GM21528 (cell line): ENCODE data around the gene COL6A3.

Experiments
- ATAC-seq: cut with Tn5 transposase; IDR thresholded peaks from one replicate; pipeline ENCODE4 v1.9.1; 2021; ENCODE audit warnings: mild to moderate bottlenecking, moderate library complexity; ENCODE audit not compliant: unreplicated experiment, low FRiP score

Gene COL6A3

DNA sequence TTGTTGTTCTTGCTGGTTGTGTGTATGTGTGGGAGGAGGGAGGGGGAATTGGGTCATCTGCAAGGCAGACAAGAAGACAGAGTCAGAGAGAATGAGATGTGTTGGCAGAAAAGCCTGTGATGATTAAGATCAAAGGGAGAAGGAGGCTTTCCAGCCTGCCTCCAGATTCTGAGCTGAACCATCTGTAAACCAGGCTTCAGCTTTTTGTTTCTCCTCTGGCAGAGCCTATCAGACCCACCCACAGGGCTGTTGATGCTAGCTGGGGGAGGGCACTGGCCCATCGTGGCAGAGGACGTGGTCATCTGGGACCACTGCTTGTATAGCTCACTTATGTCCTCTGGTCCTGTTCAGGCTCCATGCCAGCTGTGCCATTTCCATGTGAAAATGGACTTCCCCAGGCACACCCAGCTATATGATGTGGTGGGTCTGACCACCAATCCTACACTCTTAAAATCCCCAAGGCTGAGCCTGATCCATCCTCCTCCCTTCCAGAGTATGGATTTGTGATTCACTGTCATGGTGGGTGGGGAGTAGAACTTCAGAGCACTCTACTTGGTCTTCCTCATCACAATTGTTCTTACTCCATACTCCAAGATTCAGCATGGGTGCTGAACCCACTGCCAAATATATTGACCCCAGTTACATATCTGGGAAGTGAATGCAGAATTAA is 27.8 kb upstream of the COL6A3 start:
- ATAC-seq: no peak

DNA sequence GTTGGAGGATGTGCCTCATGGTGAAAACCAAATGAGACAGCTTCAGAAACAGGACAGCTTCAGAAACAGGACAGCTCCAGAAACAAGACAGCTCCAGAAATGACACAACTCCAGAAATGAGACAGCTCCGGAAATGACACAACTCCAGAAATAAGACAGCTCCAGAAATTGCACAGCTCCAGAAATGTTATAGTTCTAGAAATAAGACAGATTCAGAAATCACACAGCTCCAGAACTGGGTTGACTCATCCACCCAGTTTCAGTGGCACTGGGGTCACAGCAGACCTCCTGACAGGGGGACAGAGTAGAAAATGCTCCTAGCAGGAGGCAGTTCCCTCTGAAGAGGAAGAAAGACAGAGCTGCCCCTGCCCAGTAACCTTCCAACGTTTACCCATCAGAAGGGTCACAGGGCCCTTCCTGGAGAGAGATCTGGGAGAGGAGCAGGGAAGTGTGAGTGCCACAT is 26.9 kb upstream of the COL6A3 start:
- no peak for ATAC-seq

DNA sequence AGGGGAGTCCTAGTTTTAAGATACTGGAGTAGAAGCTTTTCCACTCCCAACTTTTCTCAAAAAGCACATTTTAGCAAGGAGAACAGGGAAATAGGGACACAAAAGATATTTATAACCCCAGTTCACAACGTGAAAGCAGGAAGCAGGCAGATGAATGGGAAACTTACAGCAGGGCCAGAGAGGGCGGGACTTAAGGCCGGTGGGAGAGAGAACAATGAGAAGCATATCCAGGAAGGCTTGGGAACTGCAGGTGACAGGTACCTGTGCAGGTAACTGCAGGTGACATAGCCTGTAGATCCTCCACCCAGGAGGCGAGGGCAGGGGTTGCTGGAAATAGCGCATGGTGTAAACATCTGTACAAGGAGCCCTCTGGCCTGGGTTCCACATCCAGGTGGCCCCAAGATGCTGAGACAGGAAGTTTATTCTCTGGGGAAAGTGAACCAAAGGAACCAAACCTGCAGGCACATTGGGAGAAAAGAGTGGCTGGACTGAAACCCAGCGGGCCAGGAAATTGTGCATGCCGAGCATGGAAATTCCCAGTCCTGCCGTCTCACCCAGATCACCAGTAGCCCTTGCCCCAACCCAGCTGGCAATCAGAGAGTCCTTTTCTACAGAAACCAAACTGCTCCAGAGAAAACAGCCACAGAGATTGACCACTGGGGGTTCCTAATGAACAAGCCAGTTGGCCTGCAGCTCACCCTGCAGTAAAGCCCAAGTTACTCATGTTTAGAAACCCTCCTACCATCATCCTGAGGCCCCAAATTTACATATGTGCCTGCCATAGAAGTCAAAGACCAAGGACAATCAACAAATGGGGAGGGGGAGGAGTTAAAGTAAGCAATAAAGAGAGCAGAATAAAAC is 24.3 kb upstream of the COL6A3 start:
- no peak for ATAC-seq

DNA sequence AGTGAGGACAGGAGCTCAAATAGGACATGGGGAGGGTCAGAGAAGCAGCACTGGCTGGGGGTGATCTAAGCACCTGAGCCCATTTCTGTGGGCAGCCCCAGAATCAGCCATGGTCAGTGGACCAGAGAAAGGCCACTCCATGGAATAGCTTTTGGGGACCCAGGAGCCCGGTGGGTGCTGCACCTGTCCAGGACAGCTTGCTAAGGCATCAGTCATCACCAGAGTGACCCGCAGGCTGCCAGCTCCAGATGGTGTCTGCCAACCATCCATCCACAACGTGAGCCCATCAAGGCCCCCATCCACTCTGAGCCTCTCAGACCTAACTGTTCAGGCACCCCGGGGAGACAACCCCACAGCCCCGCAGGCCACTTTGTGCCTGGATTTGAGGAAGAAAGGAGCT is 23.6 kb upstream of the COL6A3 start:
- no peak for ATAC-seq

DNA sequence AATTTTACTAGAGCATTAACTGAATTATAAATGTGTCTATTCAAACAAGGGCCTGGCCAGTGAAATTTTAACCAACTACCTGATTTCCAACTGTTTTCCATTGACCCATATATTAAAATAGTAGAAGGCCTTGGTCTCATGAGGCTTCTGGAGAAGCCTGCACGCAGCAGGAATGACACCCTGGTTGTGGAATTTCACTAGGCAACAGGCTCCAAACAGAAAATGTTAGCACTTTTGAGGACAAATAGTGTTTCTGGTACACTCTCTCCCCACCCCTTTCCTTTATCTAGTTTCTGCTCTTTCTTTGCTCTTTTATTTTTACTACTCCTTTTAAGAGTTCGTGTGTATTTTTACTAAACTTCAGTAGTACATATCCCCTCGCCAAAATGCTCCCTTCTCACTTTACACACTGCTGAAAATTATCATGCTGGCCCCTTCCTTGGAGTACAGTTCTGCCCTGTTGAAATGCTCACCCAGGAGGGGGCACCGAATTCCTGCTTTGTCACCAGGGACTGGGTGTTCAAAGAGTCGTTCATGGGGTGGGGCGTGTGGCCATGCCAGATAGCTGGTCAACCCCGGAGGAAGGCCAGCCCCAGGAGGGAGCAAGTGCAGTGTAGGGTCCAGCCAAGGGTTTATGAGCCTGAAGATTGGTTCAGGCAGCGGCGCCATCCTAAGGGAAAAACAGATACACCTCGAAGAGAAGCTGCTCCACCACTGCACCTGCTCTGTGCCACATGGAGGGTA is 22.1 kb upstream of the COL6A3 start:
- no peak for ATAC-seq

DNA sequence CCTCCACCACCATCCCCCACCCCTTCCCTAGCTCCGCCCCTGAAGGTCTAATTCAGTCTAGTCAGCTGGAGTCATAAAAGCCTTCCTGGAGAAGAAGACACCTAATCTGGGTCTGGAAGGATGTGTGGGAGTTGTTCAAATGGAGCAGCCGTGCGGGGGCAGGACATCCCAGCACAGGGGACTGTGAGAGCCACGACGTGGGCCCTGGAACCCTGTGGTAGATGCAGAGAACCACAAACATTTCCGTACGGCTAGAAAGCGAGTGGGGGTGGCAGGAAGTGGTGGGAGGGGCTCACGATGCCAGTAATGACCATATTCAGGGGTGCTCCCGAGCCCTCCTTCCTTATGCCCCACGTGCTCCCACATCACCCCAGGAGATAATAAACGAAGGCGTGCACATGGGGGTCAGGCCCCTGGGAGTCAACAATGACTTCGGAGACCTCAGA is 20.9 kb upstream of the COL6A3 start:
- ATAC-seq: no peak

DNA sequence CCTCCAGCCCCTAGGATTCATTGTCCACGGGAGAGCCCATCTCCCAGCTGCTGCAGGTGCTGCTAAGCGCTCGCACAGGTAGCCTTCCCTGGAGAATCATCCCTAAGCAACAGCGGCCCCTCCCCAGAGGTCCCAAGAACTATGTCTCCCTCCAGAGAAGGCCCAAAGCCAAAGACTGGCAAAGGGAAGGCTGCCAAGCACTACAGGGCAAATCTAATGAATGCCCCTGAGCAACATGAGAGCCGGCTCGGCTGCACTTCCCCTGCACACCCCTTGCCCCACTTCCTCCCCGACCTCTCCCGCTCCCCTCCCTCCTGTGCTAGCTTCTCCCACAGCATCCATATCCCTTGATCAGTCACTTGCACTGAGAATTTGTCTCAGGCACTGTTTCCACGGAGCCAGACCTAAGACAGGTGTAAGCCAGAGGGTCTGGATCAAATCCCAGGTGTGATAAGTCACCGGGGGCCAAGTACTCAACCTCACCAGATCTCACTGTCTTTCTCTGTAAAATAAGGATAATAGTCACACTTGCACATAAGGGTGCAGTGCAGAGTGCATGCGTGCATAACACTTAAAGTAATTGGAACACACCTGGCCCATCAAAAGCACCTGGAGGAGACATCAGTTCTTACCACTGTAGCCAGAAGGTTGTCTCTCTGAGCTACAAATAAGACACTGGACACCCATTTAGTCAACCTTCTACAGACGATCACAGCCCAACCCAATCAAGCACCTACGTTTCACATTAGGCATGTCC is 20.1 kb upstream of the COL6A3 start:
- ATAC-seq: no peak

DNA sequence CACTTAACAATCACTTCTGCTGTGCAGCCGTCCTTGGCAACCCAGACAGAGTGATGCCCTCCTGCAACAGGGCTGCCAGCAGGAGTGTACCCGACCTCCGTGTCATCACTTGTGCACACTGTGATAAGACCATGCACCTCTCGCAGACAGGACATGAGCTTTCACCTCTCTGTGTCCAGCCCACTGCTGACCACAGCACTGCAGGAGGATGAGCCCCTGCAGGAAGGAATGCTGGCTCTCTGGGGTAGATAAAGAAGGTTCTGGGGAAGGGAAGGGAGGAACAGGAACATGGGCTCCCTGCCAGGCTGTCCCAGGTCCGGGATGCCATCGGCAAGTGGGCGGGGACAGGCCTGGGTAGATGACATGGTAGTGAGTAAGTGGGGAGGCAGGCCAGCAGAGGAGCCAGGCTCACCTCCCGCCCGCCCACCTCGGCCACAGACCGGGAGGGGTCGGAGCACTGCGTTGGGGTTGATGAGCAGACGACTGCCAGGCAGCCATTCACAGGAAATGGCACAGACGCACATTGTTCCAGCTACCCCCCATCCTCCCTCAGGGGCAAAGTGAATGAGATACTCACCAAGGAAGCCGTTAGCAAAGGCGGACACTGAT is 18.6 kb upstream of the COL6A3 start:
- ATAC-seq: no peak

DNA sequence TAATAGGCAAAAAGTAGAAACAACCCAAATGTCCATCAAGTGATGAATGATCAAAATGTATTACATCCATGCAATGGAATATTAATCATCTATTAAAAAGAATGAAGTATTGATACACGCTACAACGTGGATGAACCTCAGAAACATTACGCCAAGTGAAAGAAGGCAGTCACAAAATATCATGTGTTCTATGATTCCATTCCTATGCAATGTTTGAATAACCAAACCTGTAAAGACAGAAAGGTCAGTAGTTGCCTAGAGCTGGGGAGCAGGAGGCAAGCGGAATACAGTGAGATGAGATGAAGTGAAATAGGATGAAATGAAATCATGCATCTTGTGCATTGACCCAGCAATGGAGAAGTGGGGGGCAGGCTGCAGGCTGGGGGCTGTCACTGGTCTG is 17.9 kb upstream of the COL6A3 start:
- no peak for ATAC-seq

DNA sequence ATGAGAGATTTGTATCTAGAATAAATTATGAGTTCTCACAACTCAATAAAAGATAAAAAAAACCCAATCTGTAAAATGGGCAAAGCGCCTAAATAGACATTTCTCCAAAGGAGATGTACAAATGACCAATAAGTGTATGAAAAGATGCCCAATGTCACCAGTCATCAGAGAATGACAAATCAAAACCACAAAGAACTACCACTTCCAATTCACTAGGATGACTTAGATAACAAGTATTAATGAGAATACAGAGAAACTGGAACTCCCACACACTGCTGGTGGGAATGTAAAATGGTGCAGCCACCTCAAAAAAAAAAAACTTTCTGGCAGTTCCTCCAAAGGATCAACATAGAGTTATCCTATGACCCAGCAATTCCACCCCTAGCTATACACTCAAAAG is 17.4 kb upstream of the COL6A3 start:
- no peak for ATAC-seq

DNA sequence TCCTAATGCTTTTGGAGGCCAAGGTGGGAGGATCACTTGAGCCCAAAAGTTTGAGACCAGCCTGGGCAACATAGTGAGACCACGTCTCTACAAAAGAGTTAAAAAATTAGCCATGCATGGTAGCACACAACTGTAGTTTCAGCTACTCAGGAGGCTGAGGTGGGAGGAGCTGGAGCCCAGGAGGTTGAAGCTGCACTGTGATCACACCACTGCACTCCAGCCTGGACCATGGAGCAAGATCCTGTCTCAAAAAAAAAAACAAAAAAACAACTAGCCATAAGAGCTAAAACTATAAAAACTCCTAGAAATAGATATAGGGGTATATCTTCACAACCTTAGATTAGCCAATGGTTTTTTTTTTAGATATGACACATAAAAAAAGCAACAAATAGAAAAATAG is 16.9 kb upstream of the COL6A3 start:
- no peak for ATAC-seq

DNA sequence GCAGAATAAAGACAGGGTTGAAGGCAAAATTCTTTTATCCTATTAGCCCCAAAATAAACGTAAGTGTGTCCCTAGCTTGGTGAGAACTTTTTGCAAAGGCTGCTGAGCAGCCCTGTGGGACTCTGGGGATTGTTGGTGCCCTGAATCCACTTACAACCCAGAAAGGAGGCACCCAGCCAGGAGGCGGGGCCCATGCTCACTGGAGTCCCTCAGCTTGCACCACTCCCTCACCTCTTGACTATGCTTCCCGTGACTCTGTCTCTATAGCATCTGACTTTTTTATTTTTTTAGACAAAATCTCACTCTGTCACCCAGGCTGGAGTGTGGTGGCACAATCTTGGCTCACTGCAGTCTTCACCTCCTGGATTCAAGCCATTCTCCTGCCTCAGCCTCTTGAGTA is 15.8 kb upstream of the COL6A3 start:
- ATAC-seq: no peak

DNA sequence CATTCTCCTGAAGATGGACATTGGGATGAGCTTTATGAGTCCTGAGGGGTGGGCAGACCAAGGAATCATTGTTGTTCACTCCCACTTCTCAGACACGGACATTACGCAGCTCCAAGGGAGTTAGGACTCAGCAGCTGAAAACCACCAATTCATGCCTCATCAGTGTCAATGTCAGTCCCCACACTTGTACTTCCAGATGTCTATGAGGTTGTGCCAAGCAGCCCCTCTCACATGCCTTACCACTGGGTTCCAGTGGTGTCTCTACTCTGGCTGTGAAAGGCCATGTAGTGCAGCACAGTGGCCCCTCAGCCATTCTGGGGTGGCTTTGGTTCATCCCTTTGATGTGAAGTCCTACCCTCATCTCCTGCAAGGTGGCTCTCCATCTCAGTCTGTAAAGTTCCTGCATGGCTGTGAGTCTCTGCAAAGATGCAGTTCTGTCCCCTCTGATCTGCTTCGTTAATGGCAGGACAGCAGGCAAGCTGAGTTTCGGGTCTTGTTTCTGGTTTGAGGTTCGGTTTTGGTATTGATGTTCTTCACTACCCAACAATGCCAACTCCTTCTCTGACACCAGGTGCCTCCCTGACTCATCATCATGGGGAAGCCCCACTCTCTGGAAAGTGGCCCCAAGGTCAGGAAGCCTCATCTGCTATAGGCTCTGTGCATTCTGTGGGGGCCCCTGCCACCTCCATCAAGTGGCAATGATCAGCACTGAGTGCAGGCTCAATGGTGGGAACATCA is 14.0 kb upstream of the COL6A3 start:
- ATAC-seq: no peak

DNA sequence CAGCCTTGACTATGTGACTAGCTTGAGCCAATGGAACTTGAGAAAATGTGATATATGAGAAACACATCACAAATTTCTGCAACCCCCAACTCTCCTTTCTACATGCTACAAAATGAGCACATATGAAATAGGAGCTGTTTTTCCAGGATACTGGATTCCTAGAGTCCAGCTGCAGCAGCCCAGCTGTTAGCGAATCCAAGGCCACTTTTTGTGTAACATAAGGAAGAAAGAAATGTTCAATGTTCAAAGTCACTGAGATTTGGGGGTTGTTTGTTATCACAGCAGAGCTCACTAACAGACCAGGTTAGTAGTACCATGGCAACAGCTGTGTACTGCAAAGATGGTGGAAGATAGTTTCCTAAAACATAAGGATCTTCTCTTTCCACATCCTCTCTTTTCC is 12.6 kb upstream of the COL6A3 start:
- no peak for ATAC-seq

DNA sequence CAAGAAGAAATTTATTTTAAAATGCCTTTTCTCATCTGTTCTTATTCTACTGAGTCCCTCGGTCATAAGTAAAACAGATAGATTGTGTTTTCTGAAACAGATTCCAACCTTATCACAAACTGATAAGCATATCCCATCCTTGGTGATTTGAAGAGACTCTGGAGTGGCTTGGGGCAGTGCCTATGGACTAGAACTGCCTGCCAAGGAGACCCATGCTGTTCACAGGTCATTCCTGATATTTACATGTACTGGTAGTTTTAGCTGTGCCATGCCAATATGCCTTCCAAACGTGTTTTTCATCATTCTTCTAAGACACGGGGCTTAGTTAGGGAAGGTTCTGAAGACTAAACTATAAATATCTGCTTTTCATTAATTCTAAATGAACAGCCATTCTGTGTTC is 11.4 kb upstream of the COL6A3 start:
- ATAC-seq: no peak

DNA sequence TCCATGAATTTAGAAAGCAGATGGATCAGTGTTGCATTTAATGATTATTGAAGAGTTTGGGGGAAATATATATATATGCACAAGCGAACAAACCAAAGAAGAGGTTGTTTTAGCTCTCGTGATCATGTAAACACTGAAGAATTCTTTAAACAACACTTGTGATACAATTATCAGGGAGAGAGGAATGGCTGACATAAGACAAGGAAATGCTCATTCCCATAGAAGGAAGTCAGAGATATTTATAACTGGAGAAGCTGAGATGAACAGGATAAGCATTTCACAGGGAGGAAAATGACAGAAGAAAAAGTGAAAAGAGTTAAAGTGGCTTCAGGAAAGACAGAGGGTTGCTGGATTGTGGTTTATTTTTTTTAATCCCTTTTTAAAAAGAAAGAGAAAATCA is 10.6 kb upstream of the COL6A3 start:
- no peak for ATAC-seq

DNA sequence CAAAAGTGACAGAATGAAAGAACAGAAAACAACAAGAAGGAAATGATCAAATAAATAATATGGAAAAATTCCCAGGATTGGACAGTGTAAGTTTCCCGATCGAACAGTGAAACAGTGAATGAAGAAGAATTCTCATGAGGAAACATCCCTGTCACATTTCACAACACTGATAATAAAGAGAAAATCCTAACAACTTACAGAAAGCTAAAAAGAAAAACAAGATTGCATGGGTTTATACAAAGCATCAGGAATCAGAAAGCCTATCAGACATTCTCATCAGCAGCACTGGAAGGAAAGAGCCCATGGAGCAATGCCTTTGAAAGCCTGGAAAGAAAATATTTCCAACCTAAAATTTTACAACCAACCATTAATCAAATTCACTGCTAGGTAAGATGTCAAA is 9.9 kb upstream of the COL6A3 start:
- ATAC-seq: no peak

DNA sequence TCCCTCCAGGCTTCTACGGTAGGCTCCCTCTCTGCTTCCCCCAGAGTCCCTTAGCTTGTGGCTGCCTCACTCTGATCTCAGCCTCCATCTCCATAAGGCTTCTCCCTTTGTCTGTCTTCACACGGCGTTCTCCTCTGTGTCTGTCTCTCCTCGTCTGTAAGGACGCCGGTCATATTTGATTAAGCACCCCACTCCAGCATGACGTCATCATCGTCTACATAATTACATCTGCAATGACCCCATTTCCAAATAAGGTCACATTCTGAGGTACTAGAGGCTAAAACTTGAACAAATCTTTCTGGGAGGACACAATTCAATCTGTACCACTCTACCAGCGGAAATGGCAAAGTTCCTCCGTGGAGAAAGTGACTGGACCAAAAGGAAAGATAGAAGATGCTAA is 8.3 kb upstream of the COL6A3 start:
- no peak for ATAC-seq

DNA sequence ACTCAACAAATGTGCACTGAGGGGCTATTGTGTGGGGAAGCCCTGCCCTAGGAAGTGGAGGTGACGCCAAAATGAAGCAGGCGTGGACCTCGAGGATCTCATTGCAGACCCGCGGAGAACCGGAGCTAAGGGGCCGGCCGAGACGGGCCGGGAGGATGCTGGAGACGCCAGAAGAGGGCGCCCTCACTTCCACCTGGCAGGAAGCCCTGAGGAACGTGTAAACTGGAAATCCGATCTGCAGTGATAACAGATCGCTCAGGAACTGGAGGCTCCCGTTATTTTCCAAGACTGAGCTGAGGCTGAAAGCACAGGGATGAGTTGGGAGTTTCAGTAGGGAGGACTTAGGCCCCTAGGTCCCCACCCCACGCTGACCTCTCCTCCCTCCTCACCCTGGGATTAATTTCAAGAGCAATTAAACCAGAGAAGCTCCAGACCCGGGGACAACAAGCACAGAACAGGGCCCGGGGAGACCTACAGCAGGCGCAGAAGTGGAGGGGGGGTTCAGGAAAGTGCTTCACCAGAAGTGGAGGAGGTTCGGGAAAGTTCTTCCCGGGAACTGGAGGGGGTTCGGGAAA is 7.7 kb upstream of the COL6A3 start:
- no peak for ATAC-seq
